Esophagus squamous epithelium (tissue), 5 donors: ENCODE results near the gene SLC12A4. TPM values are rescaled to one million over a fixed set of nuclear protein-coding genes. Genes with fewer than 3 reads are reported as not detected.

Source experiments
- DNase-seq: peaks from one replicate; lab custom pipeline; 2025; lab: John Stamatoyannopoulos, UW
- H3K27ac ChIP-seq, 4 donors: fragments of 200-600 bp; sonication (generic); one replicate each; pipeline ENCODE4 v1.5.1; 2016 to 2019; ENCODE audit warnings: mild to moderate bottlenecking in 1 of 4
- H3K27me3 ChIP-seq, 4 donors: fragments of 200-600 bp; sonication (generic); 1 replicate in 3 of 4; 2 replicates in 1 of 4; pipeline versions ENCODE4 v1.5.1 to v1.6.0; 2017 to 2021; ENCODE audit warnings: antibody characterized with exemption in 1 of 4
- H3K36me3 ChIP-seq, 3 donors: fragments of 200-600 bp; sonication (generic); one replicate each; pipeline ENCODE4 v1.5.1; 2016 to 2019
- H3K4me1 ChIP-seq, 3 donors: fragments of 200-600 bp; sonication (generic); one replicate each; pipeline ENCODE4 v1.5.1; 2017 to 2019
- H3K4me3 ChIP-seq, 4 donors: fragments of 200-600 bp; sonication (generic); 1 replicate in 3 of 4; 2 replicates in 1 of 4; pipeline ENCODE4 v1.5.1; 2016 to 2019; ENCODE audit warnings: mild to moderate bottlenecking in 2 of 4, moderate library complexity in 1 of 4
- H3K9me3 ChIP-seq, 3 donors: fragments of 200-600 bp; sonication (generic); one replicate each; pipeline ENCODE4 v1.5.1; 2016 to 2019
- CTCF ChIP-seq, 6 experiments: fragments of 450-650 bp in 4 of 6; fragments of 200-600 bp in 2 of 6; sonication (generic) in 2 of 6; IDR thresholded peaks; one replicate each; pipeline ENCODE4 v1.5.1; 2016 to 2019; ENCODE audit warnings: antibody characterized with exemption in 6 of 6, mild to moderate bottlenecking in 4 of 6, moderate library complexity in 4 of 6
- POLR2A ChIP-seq, 4 donors: fragments of 450-650 bp; IDR thresholded peaks; one replicate each; pipeline ENCODE4 v1.6.1; 2017; ENCODE audit warnings: antibody characterized with exemption in 4 of 4, mild to moderate bottlenecking in 4 of 4, moderate library complexity in 3 of 4
- WGBS, 2 donors: methylation state at CpG; one replicate each; pipeline ENCODE4 v1.1.5; 2018; 5-methylcytosine and 5-hydroxymethylcytosine counted together
- intact Hi-C: fragments of 100-400 bp; cut with DNase I; formaldehyde crosslinking; loops from one replicate; pipeline ENCODE4 v1.15.0; 2022
- total RNA-seq, 4 donors: library from RNA; depleted of rRNA; stranded (reverse); fragments of >200 nt; gene quantifications; one replicate each; pipeline ENCODE4 v1.1.0, GENCODE V29; 2016
- donor health status: DM: yes; HTN: yes; CAD: no.

SLC12A4 gene
- total RNA-seq, 4 donors from 2014 or later = 7.4 to 29.8 (median 18.2) TPM

GRCh38 chr16:67945392-67945933 lies 23.0 kb downstream of the SLC12A4 start:
- peaks cover 0 to 59% (median 16%) of the 10 kb centered on the region in 3 donors for H3K4me1 ChIP-seq
- no peaks in the 10 kb centered on the region for H3K27me3 ChIP-seq
- DNase-seq = no peak
- WGBS, 2 donors = 81% methylated on average over 7 of the region's 24 CpGs; no CpG with 5 or more reads in 1 of the 2 donors
- H3K9me3 ChIP-seq = no peaks in the 10 kb centered on the region
- H3K27ac ChIP-seq = peak overlapping the region in 1 of 4 donors; percentile 88
- intact Hi-C loops = no loop called here
- no peak overlapping the region for H3K4me3 ChIP-seq
- TF ChIP-seq POLR2A (IDR thresholded peaks at IDR 0.05) (no peak), CTCF (IDR thresholded peaks at IDR 0.05) (no peak)
- H3K36me3 ChIP-seq = peaks cover 24 to 93% (median 38%) of the 10 kb centered on the region in 3 donors

- intact Hi-C loops = no loop called here
- TF ChIP-seq CTCF (IDR thresholded peaks at IDR 0.05) = no peak
- no peak for TF ChIP-seq POLR2A (IDR thresholded peaks at IDR 0.05)
- 90 to 96% methylated on average over 7 to 10 of the region's 24 CpGs for WGBS, 2 donors
- H3K27me3 ChIP-seq = no peaks in the 10 kb centered on the region
- H3K36me3 ChIP-seq = peaks cover 24 to 93% (median 37%) of the 10 kb centered on the region in 3 donors
- peaks cover 0 to 64% (median 16%) of the 10 kb centered on the region in 3 donors for H3K4me1 ChIP-seq
- DNase-seq = no peak
- no peaks in the 10 kb centered on the region for H3K9me3 ChIP-seq
- no peak overlapping the region for H3K4me3 ChIP-seq
- H3K27ac ChIP-seq = peak overlapping the region in 3 of 4 donors; percentile 73 to 88 (median 80)
Observed at GRCh38 chr16:67944690-67945391, 23.6 kb downstream of the SLC12A4 start.

GRCh38 chr16:67943619-67944504 lies 24.6 kb downstream of the SLC12A4 start, which contains the start of gene LCAT:
Gene LCAT, minus strand, starts transcription at chr16:67944120. Its CDS starts 19 bp downstream, at chr16:67944101.
- H3K9me3 ChIP-seq = no peaks in the 10 kb centered on the region

GRCh38 chr16:67943256-67943618 lies 25.2 kb downstream of the SLC12A4 start:
- Histone ChIP-seq H3K27me3 (no peaks in the 10 kb centered on the region), H3K4me1 (peaks cover 0 to 62% (median 16%) of the 10 kb centered on the region in 3 donors), H3K27ac (peak overlapping the region; percentile 55 to 88 (median 76)), H3K9me3 (no peaks in the 10 kb centered on the region), H3K36me3 (peaks cover 24 to 81% (median 32%) of the 10 kb centered on the region in 3 donors), H3K4me3 (no peak overlapping the region)
- TF ChIP-seq POLR2A (IDR thresholded peaks at IDR 0.05) = no peak
- DNase-seq = no peak
- 100% methylated on average over 2 of the region's 6 CpGs; no CpG with 5 or more reads in 1 of the 2 donors for WGBS, 2 donors
- intact Hi-C loops = no loop called here

More at GRCh38 chr16:67943619-67944504, 24.6 kb downstream of the SLC12A4 start, which contains the start of gene LCAT:
- intact Hi-C loops = no loop called here
- Histone ChIP-seq H3K4me1 (peaks cover 0 to 68% (median 16%) of the 10 kb centered on the region in 3 donors), H3K27me3 (no peaks in the 10 kb centered on the region), H3K27ac (peak within 1 kb of the TSS; percentile 55 to 88 (median 76)), H3K36me3 (peaks cover 24 to 87% (median 36%) of the 10 kb centered on the region in 3 donors), H3K4me3 (peak within 1 kb of the TSS in 1 of 4 donors; percentile 32)
- DNase-seq = no peak
- WGBS, 2 donors = 68 to 70% methylated on average over 3 to 11 of the region's 23 CpGs
- TF ChIP-seq POLR2A (IDR thresholded peaks at IDR 0.05) (no peak), CTCF (IDR thresholded peaks at IDR 0.05) (no peak)

GRCh38 chr16:67942510-67943255 lies 25.8 kb downstream of the SLC12A4 start:
- intact Hi-C loops = no loop called here
- TF ChIP-seq POLR2A (IDR thresholded peaks at IDR 0.05) (no peak), CTCF (IDR thresholded peaks at IDR 0.05) (no peak)
- peaks cover 18 to 76% (median 28%) of the 10 kb centered on the region in 3 donors for H3K36me3 ChIP-seq
- no peaks in the 10 kb centered on the region for H3K9me3 ChIP-seq
- peaks cover 0 to 58% (median 17%) of the 10 kb centered on the region in 3 donors for H3K4me1 ChIP-seq
- peak overlapping the region in 2 of 4 donors; percentile 80 to 88 for H3K27ac ChIP-seq
- H3K4me3 ChIP-seq = no peak overlapping the region
- no peaks in the 10 kb centered on the region for H3K27me3 ChIP-seq
- DNase-seq = no peak
- whole genome bisulfite sequencing, 2 donors = 39% methylated on average over 3 of the region's 27 CpGs; no CpG with 5 or more reads in 1 of the 2 donors
